IMR-90 (cell line): Measurements from ENCODE around the gene LUZP1. TPM values are rescaled to one million over a fixed set of nuclear protein-coding genes. Genes with fewer than 3 reads are reported as not detected.

Source experiments
- ATAC-seq: fragments of 200-7000 bp; cut with Tn5 transposase; 2 replicates; pipeline ENCODE4 v1.9.1; 2020; ENCODE audit warnings: low read depth, mild to moderate bottlenecking, moderate library complexity
- BruUV-seq: library from RNA; stranded (reverse); fragments of 400-500 nt; replicated peaks from 2 replicates; lab custom pipeline; 2021; lab: Mats Ljungman, UMichigan
- CTCF ChIA-PET: fragments of 300-600 bp; formaldehyde crosslinking; extraction: SDS; loops from one replicate; lab custom pipeline; 2021; ENCODE audit warnings: antibody characterized with exemption; lab: Yijun Ruan, JAX
- POLR2A ChIA-PET: fragments of 300-600 bp; sonication (Branson Sonifier 250); formaldehyde crosslinking; loops from one replicate; lab custom pipeline; 2022; ENCODE audit warnings: antibody characterized with exemption; ENCODE audit not compliant: unreplicated experiment; lab: Charles Lee
- DNase-seq: peaks from one replicate; pipeline ENCODE4 v3.0.0; 2013
- H2AFZ ChIP-seq: replicated peaks from 2 replicates; pipeline ENCODE3; 2013; ENCODE audit warnings: low read length, mild to moderate bottlenecking; ENCODE audit not compliant: poor library complexity
- H2AK5ac ChIP-seq: 2 replicates; pipeline ENCODE4 v1.6.1; 2013; ENCODE audit warnings: low read depth, low read length, inconsistent platforms
- H2AK9ac ChIP-seq: replicated peaks from 2 replicates; pipeline ENCODE3; 2013; ENCODE audit warnings: mild to moderate bottlenecking, low read depth, low read length, moderate library complexity; ENCODE audit not compliant: poor library complexity
- H2BK120ac ChIP-seq: 2 replicates; pipeline ENCODE4 v1.6.1; 2013; ENCODE audit warnings: low read depth, low read length, inconsistent platforms
- H2BK15ac ChIP-seq: 3 replicates; pipeline ENCODE4 v1.6.1; 2013; ENCODE audit warnings: low read depth, low read length, inconsistent platforms
- H2BK20ac ChIP-seq: 2 replicates; pipeline ENCODE4 v1.6.1; 2013; ENCODE audit warnings: low read depth, mild to moderate bottlenecking, inconsistent platforms, low read length, moderate library complexity
- H2BK5ac ChIP-seq: 2 replicates; pipeline ENCODE4 v1.6.1; 2013; ENCODE audit warnings: mild to moderate bottlenecking, low read depth, low read length, inconsistent platforms; ENCODE audit not compliant: poor library complexity, severe bottlenecking
- H3K14ac ChIP-seq: replicated peaks from 2 replicates; pipeline ENCODE4 v1.6.1; 2013; ENCODE audit warnings: low read depth, low read length, inconsistent platforms
- H3K18ac ChIP-seq: 2 replicates; pipeline ENCODE4 v1.6.1; 2013; ENCODE audit warnings: low read depth, low read length, control low read depth
- H3K23ac ChIP-seq: 2 replicates; pipeline ENCODE4 v1.6.1; 2013; ENCODE audit warnings: low read depth, low read length, inconsistent platforms
- H3K27ac ChIP-seq: 2 replicates; pipeline ENCODE4 v1.5.1; 2013; ENCODE audit warnings: mild to moderate bottlenecking, control low read depth, low read length; ENCODE audit not compliant: insufficient read depth
- H3K27me3 ChIP-seq: 2 replicates; pipeline ENCODE4 v1.6.1; 2013; ENCODE audit warnings: low read length; ENCODE audit not compliant: control insufficient read depth, insufficient read depth
- H3K36me3 ChIP-seq: 2 replicates; pipeline ENCODE4 v1.6.1; 2013; ENCODE audit warnings: low read length, mixed read lengths; ENCODE audit not compliant: control insufficient read depth, insufficient read depth
- H3K4ac ChIP-seq: 2 replicates; pipeline ENCODE4 v1.6.1; 2013; ENCODE audit warnings: low read depth, low read length, inconsistent platforms
- H3K4me1 ChIP-seq: 2 replicates; pipeline ENCODE4 v1.6.1; 2013; ENCODE audit warnings: low read length, mixed read lengths; ENCODE audit not compliant: control insufficient read depth, insufficient read depth
- H3K4me2 ChIP-seq: 2 replicates; pipeline ENCODE4 v1.6.1; 2013; ENCODE audit warnings: low read depth, mild to moderate bottlenecking, control low read depth, low read length, moderate library complexity
- H3K4me3 ChIP-seq: 2 replicates; pipeline ENCODE4 v1.5.1; 2013; ENCODE audit warnings: low read depth, mild to moderate bottlenecking, control low read depth, low read length, moderate library complexity; ENCODE audit not compliant: insufficient read depth
- H3K56ac ChIP-seq: 2 replicates; pipeline ENCODE4 v1.6.1; 2013; ENCODE audit warnings: low read length, inconsistent platforms; ENCODE audit not compliant: insufficient read depth; ENCODE audit errors: extremely low read depth
- H3K79me1 ChIP-seq, 2 experiments: 2 replicates each; pipeline ENCODE4 v1.6.1; 2013; ENCODE audit warnings: low read length in 2 of 2, inconsistent platforms in 1 of 2, low read depth in 1 of 2
- H3K9ac ChIP-seq: 2 replicates; pipeline ENCODE4 v1.6.1; 2013; ENCODE audit warnings: low read depth, low read length, control low read depth
- H3K9me1 ChIP-seq: 2 replicates; pipeline ENCODE4 v1.6.1; 2013; ENCODE audit warnings: low read length, inconsistent platforms; ENCODE audit not compliant: insufficient read depth
- H3K9me3 ChIP-seq: 2 replicates; pipeline ENCODE4 v1.6.1; 2013; ENCODE audit warnings: low read length; ENCODE audit not compliant: control insufficient read depth, insufficient read depth
- H4K20me1 ChIP-seq: 2 replicates; pipeline ENCODE4 v1.6.1; 2013; ENCODE audit warnings: low read length, inconsistent platforms; ENCODE audit not compliant: insufficient read depth
- H4K5ac ChIP-seq: 2 replicates; pipeline ENCODE4 v1.6.1; 2013; ENCODE audit warnings: mild to moderate bottlenecking, low read depth, low read length, control low read depth
- H4K8ac ChIP-seq, 2 experiments: 2 replicates each; pipeline ENCODE4 v1.6.1; 2013; ENCODE audit warnings: low read depth in 2 of 2, low read length in 2 of 2, control low read depth in 1 of 2, inconsistent platforms in 1 of 2
- H4K91ac ChIP-seq: 2 replicates; pipeline ENCODE4 v1.6.1; 2013; ENCODE audit warnings: low read depth, low read length, inconsistent platforms; ENCODE audit not compliant: insufficient read depth
- CHD1 ChIP-seq: IDR thresholded peaks from 2 replicates; pipeline ENCODE4 v1.6.1; 2012; ENCODE audit warnings: low read depth, low read length, improper control_type of control experiment
- MAFK ChIP-seq: IDR thresholded peaks from 2 replicates; pipeline ENCODE4 v1.6.1; 2012; ENCODE audit warnings: low read depth, low read length, improper control_type of control experiment
- MAZ ChIP-seq: IDR thresholded peaks from 2 replicates; pipeline ENCODE4 v1.6.1; 2012; ENCODE audit warnings: low read depth, mild to moderate bottlenecking, low read length, improper control_type of control experiment, moderate library complexity, borderline replicate concordance
- MXI1 ChIP-seq: IDR thresholded peaks from 2 replicates; pipeline ENCODE4 v1.6.1; 2012; ENCODE audit warnings: low read depth, mild to moderate bottlenecking, low read length, moderate library complexity, borderline replicate concordance
- NFE2L2 ChIP-seq: fragments of 150-350 bp; IDR thresholded peaks from 2 replicates; pipeline ENCODE4 v1.6.1; 2016; ENCODE audit warnings: low read depth, mild to moderate bottlenecking, low read length
- SMC3 ChIP-seq: fragments of 150-350 bp; IDR thresholded peaks from 2 replicates; pipeline ENCODE4 v1.6.1; 2016; ENCODE audit warnings: low read depth, mild to moderate bottlenecking, antibody characterized with exemption, low read length, moderate library complexity
- whole genome bisulfite sequencing, 2 experiments: methylation state at CpG; one replicate each; pipeline versions ENCODE4 v1.1.5 to v1.1.7; 2013; ENCODE audit warnings: missing lambda C conversion rate in 2 of 2; ENCODE audit not compliant: insufficient read length in 1 of 2; ENCODE audit errors: extremely low coverage in 2 of 2; 5-methylcytosine and 5-hydroxymethylcytosine counted together
- dilution Hi-C: fragments of 300-500 bp; cut with HindIII; formaldehyde crosslinking; loops from one replicate; pipeline ENCODE4 v1.14.3; 2018; ENCODE audit warnings: low sequenced_read_pairs; ENCODE audit not compliant: unreplicated experiment
- in situ Hi-C: fragments of 300-500 bp; cut with MboI; formaldehyde crosslinking; loops from 3 replicates; pipeline ENCODE4 v1.14.3; 2019; ENCODE audit warnings: low sequenced_read_pairs, inconsistent platforms, mixed read lengths
- intact Hi-C: fragments of 100-400 bp; cut with micrococcal nuclease; formaldehyde crosslinking; loops from 2 replicates; pipeline ENCODE4 v1.10.0; 2022
- polyA plus RNA-seq, 3 experiments: library from polyadenylated mRNA; depleted of rRNA; stranded (reverse); fragments of >200 nt; gene quantifications; 2 replicates each; pipeline ENCODE4 v1.2.3, GENCODE V29; 2012; ENCODE audit warnings: low replicate concordance in 1 of 3
- total RNA-seq: library from RNA; depleted of rRNA; stranded (reverse); fragments of >200 nt; gene quantifications from 2 replicates; pipeline ENCODE4 v1.2.3, GENCODE V29; 2012
- TF ChIP-seq, protein P1 (sequence below): conservative IDR thresholded peaks from 2 replicates; pipeline ENCODE4 v1.5.1; 2012; ENCODE audit warnings: mild to moderate bottlenecking, low read depth, low read length, improper control_type of control experiment
- TF ChIP-seq, protein P2 (sequence below): fragments of 150-350 bp; IDR thresholded peaks from 2 replicates; pipeline ENCODE4 v1.6.1; 2017; ENCODE audit warnings: mild to moderate bottlenecking, antibody characterized with exemption, low read length, low read depth

The LUZP1 gene
- total and polyA plus RNA-seq, 2 of the 4 experiments (the other 2 are of a cell fraction), result 13.1 to 31.7 TPM

DNA sequence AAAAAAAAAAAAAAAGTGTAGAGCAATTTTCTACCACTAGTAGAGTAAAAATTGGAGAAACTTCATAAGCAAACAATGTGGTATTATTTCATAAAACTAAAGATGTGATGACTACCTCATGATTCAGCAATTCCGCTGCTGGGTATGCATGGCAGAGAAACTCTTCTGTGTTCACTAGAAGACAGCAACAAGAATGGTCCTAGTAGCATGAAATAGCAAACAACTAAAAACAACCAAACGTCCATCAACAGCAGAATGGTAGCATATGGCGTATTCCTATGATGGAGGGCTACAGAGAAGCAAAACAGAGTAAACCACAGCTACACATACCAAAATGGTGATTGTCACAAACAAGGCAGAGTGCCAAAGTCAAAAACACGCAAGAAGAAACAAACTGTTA lies 29.7 kb upstream of the LUZP1 start:
- CTCF ChIA-PET, result no interaction called here
- H3K4me2 ChIP-seq, result no peak overlapping the region; the same call in 1 of the 2 replicates
- dilution Hi-C loops, result no loop called here

More for the DNA sequence above, 29.7 kb upstream of the LUZP1 start:
- no CpG with 5 or more reads among the region's 4 CpGs for WGBS, 2 experiments
- no peak overlapping the region; the same call in 1 of the 2 replicates for H3K4ac ChIP-seq
- H2AFZ ChIP-seq, result no peak overlapping the region
- no peak overlapping the region for H3K14ac ChIP-seq
- H2BK5ac ChIP-seq, result peak overlapping the region; percentile 90
- TF ChIP-seq NFE2L2, result peak; percentile 95
- no peak for TF ChIP-seq MAZ
- TF ChIP-seq MAFK, result peak; percentile 88
- no peak for TF ChIP-seq CHD1
- TF ChIP-seq, protein P1, sequence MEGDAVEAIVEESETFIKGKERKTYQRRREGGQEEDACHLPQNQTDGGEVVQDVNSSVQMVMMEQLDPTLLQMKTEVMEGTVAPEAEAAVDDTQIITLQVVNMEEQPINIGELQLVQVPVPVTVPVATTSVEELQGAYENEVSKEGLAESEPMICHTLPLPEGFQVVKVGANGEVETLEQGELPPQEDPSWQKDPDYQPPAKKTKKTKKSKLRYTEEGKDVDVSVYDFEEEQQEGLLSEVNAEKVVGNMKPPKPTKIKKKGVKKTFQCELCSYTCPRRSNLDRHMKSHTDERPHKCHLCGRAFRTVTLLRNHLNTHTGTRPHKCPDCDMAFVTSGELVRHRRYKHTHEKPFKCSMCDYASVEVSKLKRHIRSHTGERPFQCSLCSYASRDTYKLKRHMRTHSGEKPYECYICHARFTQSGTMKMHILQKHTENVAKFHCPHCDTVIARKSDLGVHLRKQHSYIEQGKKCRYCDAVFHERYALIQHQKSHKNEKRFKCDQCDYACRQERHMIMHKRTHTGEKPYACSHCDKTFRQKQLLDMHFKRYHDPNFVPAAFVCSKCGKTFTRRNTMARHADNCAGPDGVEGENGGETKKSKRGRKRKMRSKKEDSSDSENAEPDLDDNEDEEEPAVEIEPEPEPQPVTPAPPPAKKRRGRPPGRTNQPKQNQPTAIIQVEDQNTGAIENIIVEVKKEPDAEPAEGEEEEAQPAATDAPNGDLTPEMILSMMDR, result 0 out of 2 replicates have a peak, but pooled peaks have one; percentile 3
- TF ChIP-seq MXI1, result no peak
- TF ChIP-seq, protein P2, sequence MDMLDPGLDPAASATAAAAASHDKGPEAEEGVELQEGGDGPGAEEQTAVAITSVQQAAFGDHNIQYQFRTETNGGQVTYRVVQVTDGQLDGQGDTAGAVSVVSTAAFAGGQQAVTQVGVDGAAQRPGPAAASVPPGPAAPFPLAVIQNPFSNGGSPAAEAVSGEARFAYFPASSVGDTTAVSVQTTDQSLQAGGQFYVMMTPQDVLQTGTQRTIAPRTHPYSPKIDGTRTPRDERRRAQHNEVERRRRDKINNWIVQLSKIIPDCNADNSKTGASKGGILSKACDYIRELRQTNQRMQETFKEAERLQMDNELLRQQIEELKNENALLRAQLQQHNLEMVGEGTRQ, result no peak
- TF ChIP-seq SMC3, result no peak
- no peak overlapping the region for H2AK9ac ChIP-seq
- no peak overlapping the region for H3K56ac ChIP-seq
- no peak overlapping the region for H3K27ac ChIP-seq
- peak; percentile 69 for ATAC-seq
- H3K18ac ChIP-seq, result peak overlapping the region; percentile 3; the same call in 1 of the 2 replicates
- H2AK5ac ChIP-seq, result no peak overlapping the region
- no peaks in the 10 kb centered on the region for H3K27me3 ChIP-seq
- intact Hi-C loops, result loop anchor here (5.0 kb wide), 1 partner anchor 74 kb away; no protein-coding TSS in a partner anchor
- H4K8ac ChIP-seq, result peak overlapping the region in 1 of 2 experiments; percentile 12; a peak in 1 of 4 replicates
- H4K91ac ChIP-seq, result no peak overlapping the region
- H2BK20ac ChIP-seq, result peak overlapping the region; percentile 1; the same call in 1 of the 2 replicates
- no peaks in the 10 kb centered on the region for H4K20me1 ChIP-seq
- no peaks in the 10 kb centered on the region for H3K9me3 ChIP-seq
- no peak overlapping the region for H3K9ac ChIP-seq
- no peak overlapping the region for H3K23ac ChIP-seq
- POLR2A ChIA-PET, result no interaction called here
- no peak overlapping the region for H3K4me3 ChIP-seq
- BruUV-seq, result no TSS peak
- no peaks in the 10 kb centered on the region for H3K36me3 ChIP-seq
- H3K4me1 ChIP-seq, result peaks cover 20% of the 10 kb centered on the region
- in situ Hi-C loops, result no loop called here
- peaks cover 0 to 15% of the 10 kb centered on the region in 2 experiments; a peak in 2 of 4 replicates for H3K79me1 ChIP-seq
- peak overlapping the region; percentile 3; the same call in 1 of the 2 replicates for H2BK120ac ChIP-seq
- no peak overlapping the region for H4K5ac ChIP-seq
- peaks cover 31% of the 10 kb centered on the region for H3K9me1 ChIP-seq
- peak; percentile 97 for DNase-seq
- H2BK15ac ChIP-seq, result no peak overlapping the region
